Prostate gland (tissue), 2 donors: Measurements from ENCODE around the gene FZD8. TPM values are rescaled to one million over a fixed set of nuclear protein-coding genes. Genes with fewer than 3 reads are reported as not detected.

Source experiments
- DNase-seq: peaks from one replicate; pipeline ENCODE4 v3.0.0-alpha.2; 2019; ENCODE audit warnings: low spot score
- H3K27ac ChIP-seq, 2 donors: fragments of 200-600 bp; sonication (generic); 2 replicates each; pipeline ENCODE4 v1.5.1; 2017 to 2019
- H3K27me3 ChIP-seq: fragments of 200-600 bp; sonication (generic); replicated peaks from 2 replicates; pipeline ENCODE4 v1.5.1; 2019; ENCODE audit not compliant: insufficient read depth
- H3K36me3 ChIP-seq, 2 donors: fragments of 200-600 bp; sonication (generic); 1 replicate in 1 of 2; 2 replicates in 1 of 2; pipeline versions ENCODE4 v1.5.1 to v1.8.1; 2017 to 2019
- H3K4me1 ChIP-seq: fragments of 200-600 bp; sonication (generic); replicated peaks from 2 replicates; pipeline ENCODE4 v1.5.1; 2019
- H3K4me3 ChIP-seq, 2 donors: fragments of 200-600 bp; sonication (generic); 2 replicates each; pipeline ENCODE4 v1.5.1; 2017 to 2019
- H3K9me3 ChIP-seq: fragments of 200-600 bp; sonication (generic); 2 replicates; pipeline ENCODE4 v1.5.1; 2017
- POLR2A ChIP-seq: fragments of 450-650 bp; IDR thresholded peaks from one replicate; pipeline ENCODE4 v1.6.1; 2016; ENCODE audit warnings: antibody characterized with exemption, mild to moderate bottlenecking
- POLR2AphosphoS5 ChIP-seq: sonication (generic); formaldehyde crosslinking; IDR thresholded peaks from one replicate; pipeline ENCODE4 v1.6.1; 2017; ENCODE audit warnings: antibody characterized with exemption
- WGBS: methylation state at CpG from one replicate; pipeline ENCODE4 v1.1.5; 2018; 5-methylcytosine and 5-hydroxymethylcytosine counted together
- intact Hi-C: fragments of 100-400 bp; cut with DNase I; formaldehyde crosslinking; loops from one replicate; pipeline ENCODE4 v1.14.2; 2022
- total RNA-seq, 2 donors: library from RNA; depleted of rRNA; stranded (reverse); fragments of >200 nt; gene quantifications; one replicate each; pipeline ENCODE4 v1.1.0, GENCODE V29; 2016
- TF ChIP-seq, protein P1 (sequence below), 4 experiments: fragments of 200-600 bp in 2 of 4; fragments of 450-650 bp in 2 of 4; sonication (generic) in 2 of 4; IDR thresholded peaks; 1 replicate in 3 of 4; 2 replicates in 1 of 4; pipeline ENCODE4 v1.5.1; 2016 to 2019; ENCODE audit warnings: antibody characterized with exemption in 4 of 4, mild to moderate bottlenecking in 2 of 4, moderate library complexity in 2 of 4

The FZD8 gene
- total RNA-seq, 2 donors from 2014 or later, result 5.6 to 14.2 TPM

DNA sequence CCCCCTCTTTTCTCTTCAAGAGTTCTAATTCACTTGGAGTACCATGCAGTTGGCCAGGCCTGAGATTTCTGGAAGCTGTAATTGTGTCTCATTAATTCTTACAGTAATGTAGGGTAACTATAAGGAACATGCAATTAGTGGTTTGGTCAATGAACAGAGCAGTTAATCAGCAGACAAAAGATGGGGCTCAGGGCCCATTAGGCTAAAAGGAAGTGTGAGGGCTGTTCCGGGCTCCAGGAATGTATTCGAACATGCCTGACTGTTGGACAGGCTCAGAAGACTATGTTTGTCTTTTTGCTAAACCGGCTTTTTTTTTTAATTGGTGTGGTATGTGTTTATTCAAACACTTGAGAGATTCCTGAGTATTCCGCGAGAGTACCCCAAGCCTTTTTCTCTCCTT, 42.5 kb upstream of the FZD8 start:
- H3K36me3 ChIP-seq, result no peaks in the 10 kb centered on the region
- H3K4me1 ChIP-seq, result no peaks in the 10 kb centered on the region
- intact Hi-C loops, result no loop called here
- no peaks in the 10 kb centered on the region for H3K9me3 ChIP-seq
- 34% methylated on average over 5 of the region's 5 CpGs for WGBS
- no peaks in the 10 kb centered on the region for H3K27me3 ChIP-seq
- H3K4me3 ChIP-seq, result no peak overlapping the region
- H3K27ac ChIP-seq, result no peak overlapping the region
- TF ChIP-seq POLR2A, result no peak
- TF ChIP-seq, protein P1, sequence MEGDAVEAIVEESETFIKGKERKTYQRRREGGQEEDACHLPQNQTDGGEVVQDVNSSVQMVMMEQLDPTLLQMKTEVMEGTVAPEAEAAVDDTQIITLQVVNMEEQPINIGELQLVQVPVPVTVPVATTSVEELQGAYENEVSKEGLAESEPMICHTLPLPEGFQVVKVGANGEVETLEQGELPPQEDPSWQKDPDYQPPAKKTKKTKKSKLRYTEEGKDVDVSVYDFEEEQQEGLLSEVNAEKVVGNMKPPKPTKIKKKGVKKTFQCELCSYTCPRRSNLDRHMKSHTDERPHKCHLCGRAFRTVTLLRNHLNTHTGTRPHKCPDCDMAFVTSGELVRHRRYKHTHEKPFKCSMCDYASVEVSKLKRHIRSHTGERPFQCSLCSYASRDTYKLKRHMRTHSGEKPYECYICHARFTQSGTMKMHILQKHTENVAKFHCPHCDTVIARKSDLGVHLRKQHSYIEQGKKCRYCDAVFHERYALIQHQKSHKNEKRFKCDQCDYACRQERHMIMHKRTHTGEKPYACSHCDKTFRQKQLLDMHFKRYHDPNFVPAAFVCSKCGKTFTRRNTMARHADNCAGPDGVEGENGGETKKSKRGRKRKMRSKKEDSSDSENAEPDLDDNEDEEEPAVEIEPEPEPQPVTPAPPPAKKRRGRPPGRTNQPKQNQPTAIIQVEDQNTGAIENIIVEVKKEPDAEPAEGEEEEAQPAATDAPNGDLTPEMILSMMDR (IDR thresholded peaks at IDR 0.05), result no peak
- DNase-seq, result no peak

DNA sequence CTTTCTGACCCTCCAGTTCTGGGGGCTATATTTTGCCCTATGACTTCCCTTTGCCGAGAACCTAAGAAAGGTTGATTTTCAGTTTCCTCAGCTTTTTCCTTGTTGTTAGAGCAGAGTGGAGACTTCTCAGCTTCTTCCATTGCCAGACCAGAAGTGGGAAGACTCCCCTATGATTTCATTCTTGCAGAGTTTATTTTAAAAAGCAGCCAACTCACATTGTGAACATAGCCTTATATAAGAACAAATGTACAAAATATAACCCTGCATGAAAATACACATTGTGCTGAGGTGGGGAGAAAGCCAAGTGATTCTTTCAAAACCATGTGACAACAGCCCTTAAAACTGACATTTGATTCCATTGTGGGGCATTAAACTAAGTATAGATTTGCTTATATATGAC, 33.8 kb upstream of the FZD8 start:
- intact Hi-C loops, result no loop called here
- Histone ChIP-seq H3K27me3 (no peaks in the 10 kb centered on the region), H3K4me3 (no peak overlapping the region), H3K27ac (no peak overlapping the region), H3K36me3 (no peaks in the 10 kb centered on the region), H3K4me1 (no peaks in the 10 kb centered on the region), H3K9me3 (no peaks in the 10 kb centered on the region)
- 85% methylated on average over 1 of the region's 1 CpG for WGBS
- TF ChIP-seq POLR2A, result no peak
- no peak for TF ChIP-seq POLR2AphosphoS5
- TF ChIP-seq, protein P1 (IDR thresholded peaks at IDR 0.05), result no peak
- DNase-seq, result no peak

DNA sequence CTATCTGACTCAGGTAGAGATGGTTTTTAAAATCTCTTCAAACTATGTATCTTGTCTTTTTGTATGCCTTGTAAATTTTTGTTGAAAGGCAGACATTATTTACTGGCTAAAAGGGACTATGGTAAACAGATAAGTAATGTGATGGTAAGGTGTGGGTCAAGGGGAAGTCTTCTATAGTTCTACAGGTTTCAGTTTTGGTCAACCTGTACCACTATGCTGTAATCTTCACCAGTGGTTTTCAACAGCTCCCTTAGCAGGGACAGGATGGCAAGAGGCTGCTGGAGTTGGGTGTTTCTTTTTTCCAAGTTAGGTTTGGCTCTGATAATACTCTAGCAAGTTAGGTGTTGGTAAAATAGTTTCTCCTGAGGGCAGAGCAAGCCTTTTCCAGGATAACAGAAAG, 32.7 kb upstream of the FZD8 start:
- Histone ChIP-seq H3K4me3 (no peak overlapping the region), H3K36me3 (no peaks in the 10 kb centered on the region), H3K9me3 (no peaks in the 10 kb centered on the region), H3K4me1 (no peaks in the 10 kb centered on the region), H3K27ac (no peak overlapping the region), H3K27me3 (no peaks in the 10 kb centered on the region)
- intact Hi-C loops, result no loop called here
- DNase-seq, result no peak
- no peak for TF ChIP-seq POLR2A
- TF ChIP-seq, protein P1 (IDR thresholded peaks at IDR 0.05), result no peak
- no peak for TF ChIP-seq POLR2AphosphoS5

DNA sequence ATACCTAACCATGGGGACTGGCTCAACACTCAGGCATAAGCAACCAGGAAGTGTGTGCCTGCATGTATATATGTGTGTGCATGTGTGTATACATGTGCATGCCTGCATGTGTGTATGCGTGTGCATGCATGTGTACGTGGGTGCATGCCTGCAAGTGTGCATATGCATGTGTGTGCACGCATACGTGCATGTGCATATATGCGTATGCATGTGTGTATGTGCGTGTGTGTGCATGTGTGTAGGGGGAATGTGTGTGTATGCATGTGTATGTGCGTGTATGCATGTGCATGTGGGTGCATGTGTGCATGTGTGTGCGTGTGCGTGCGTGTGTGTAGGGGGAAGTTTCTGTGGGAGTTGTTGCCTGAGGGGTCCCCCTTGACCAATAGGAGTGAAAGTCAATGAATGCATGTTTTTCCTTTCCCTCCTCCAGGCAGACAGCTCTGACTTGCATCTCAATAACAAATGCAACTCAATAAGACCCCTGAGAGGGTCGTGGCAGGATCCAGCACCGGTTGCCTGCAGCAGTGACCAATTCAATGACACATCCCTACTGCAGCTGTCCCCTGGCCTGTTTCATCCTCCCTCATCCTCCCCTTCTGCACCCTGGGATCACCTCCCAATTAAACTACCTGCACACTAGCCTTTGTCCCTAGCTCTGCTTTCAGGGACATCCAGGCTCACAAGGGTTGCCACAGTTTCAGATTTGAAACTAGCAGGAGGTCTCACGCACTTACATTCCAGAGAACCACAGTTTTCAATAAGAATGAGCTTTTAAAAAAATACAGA, 27.0 kb upstream of the FZD8 start:
- Histone ChIP-seq H3K9me3 (no peaks in the 10 kb centered on the region), H3K36me3 (no peaks in the 10 kb centered on the region), H3K4me3 (no peak overlapping the region), H3K27me3 (no peaks in the 10 kb centered on the region), H3K27ac (no peak overlapping the region), H3K4me1 (no peaks in the 10 kb centered on the region)
- intact Hi-C loops, result no loop called here
- 83% methylated on average over 13 of the region's 13 CpGs for WGBS
- no peak for DNase-seq
- TF ChIP-seq, protein P1 (IDR thresholded peaks at IDR 0.05), result no peak
- TF ChIP-seq POLR2AphosphoS5 (no peak), POLR2A (no peak)

DNA sequence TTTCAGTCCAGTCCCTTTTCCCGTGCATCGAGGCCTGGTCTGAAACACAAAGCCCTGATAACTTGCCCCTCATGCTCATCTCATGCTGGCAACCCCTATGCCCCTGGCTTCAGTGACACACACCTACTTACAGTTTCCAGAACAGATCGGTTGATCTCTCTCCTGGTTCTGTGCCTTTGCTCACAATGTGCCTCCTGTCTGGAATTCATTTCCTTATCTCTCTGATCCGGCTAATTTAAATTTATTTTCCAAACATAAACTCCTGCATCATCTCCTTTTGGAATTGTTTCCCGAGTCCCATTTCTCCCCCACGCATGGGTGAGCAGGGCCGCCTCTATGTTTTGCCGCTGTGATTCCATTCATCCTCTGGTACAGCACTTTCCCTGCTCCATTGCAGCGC, 25.9 kb upstream of the FZD8 start:
- intact Hi-C loops, result no loop called here
- H3K9me3 ChIP-seq, result no peaks in the 10 kb centered on the region
- H3K4me3 ChIP-seq, result no peak overlapping the region
- no peaks in the 10 kb centered on the region for H3K36me3 ChIP-seq
- 94% methylated on average over 9 of the region's 9 CpGs for WGBS
- no peaks in the 10 kb centered on the region for H3K4me1 ChIP-seq
- DNase-seq, result no peak
- H3K27ac ChIP-seq, result no peak overlapping the region
- H3K27me3 ChIP-seq, result no peaks in the 10 kb centered on the region
- TF ChIP-seq, protein P1 (IDR thresholded peaks at IDR 0.05), result no peak
- TF ChIP-seq POLR2A, result no peak
- TF ChIP-seq POLR2AphosphoS5, result no peak
